Duodenal mucosa (tissue), 2 donors: ENCODE measurements around the gene ZNF354C.

Experiments
- H3K27ac ChIP-seq: one replicate; pipeline ENCODE4 v1.7.0; 2013; ENCODE audit warnings: low read depth, low read length
- H3K27me3 ChIP-seq, 2 donors: one replicate each; pipeline ENCODE4 v1.7.0; 2013; ENCODE audit warnings: low read length in 2 of 2, control low read depth in 1 of 2; ENCODE audit not compliant: insufficient read depth in 2 of 2, control insufficient read depth in 1 of 2
- H3K36me3 ChIP-seq, 2 donors: one replicate each; pipeline ENCODE4 v1.7.0; 2013; ENCODE audit warnings: low read length in 2 of 2, control low read depth in 1 of 2; ENCODE audit not compliant: insufficient read depth in 2 of 2, control insufficient read depth in 1 of 2
- H3K4me1 ChIP-seq, 2 donors: one replicate each; pipeline ENCODE4 v1.7.0; 2013; ENCODE audit warnings: low read length in 2 of 2, control low read depth in 1 of 2; ENCODE audit not compliant: insufficient read depth in 2 of 2, control insufficient read depth in 1 of 2
- H3K4me3 ChIP-seq, 2 donors: one replicate each; pipeline ENCODE4 v1.7.0; 2013; ENCODE audit warnings: low read length in 2 of 2, low read depth in 1 of 2
- H3K9ac ChIP-seq, 2 donors: one replicate each; pipeline ENCODE4 v1.7.0; 2013; ENCODE audit warnings: low read length in 2 of 2, low read depth in 1 of 2
- H3K9me3 ChIP-seq, 2 donors: one replicate each; pipeline ENCODE4 v1.7.0; 2013; ENCODE audit warnings: low read length in 2 of 2, control low read depth in 1 of 2; ENCODE audit not compliant: control insufficient read depth in 1 of 2

The ZNF354C gene

GRCh38 chr5:179060116-179061008, at the start of gene ZNF354C:
ZNF354C (plus strand) TSS chr5:179060373; CDS start chr5:179062069, 1,696 bp downstream.
- Histone ChIP-seq H3K27me3 (no peaks in the 10 kb centered on the region), H3K9me3 (peaks cover 7 to 8% of the 10 kb centered on the region in 2 donors), H3K27ac (no peak within 1 kb of the TSS), H3K9ac (peak within 1 kb of the TSS; percentile 28 to 43), H3K4me3 (peak within 1 kb of the TSS; percentile 82 to 87), H3K4me1 (peaks cover 0 to 9% of the 10 kb centered on the region in 2 donors), H3K36me3 (peaks cover 0 to 4% of the 10 kb centered on the region in 2 donors)

- peaks cover 15 to 18% of the 10 kb centered on the region in 2 donors for H3K9me3 ChIP-seq
- H3K27ac ChIP-seq: peak within 1 kb of the TSS; percentile 45
- peak within 1 kb of the TSS; percentile 29 to 47 for H3K9ac ChIP-seq
- peaks cover 16 to 21% of the 10 kb centered on the region in 2 donors for H3K36me3 ChIP-seq
- H3K27me3 ChIP-seq: no peaks in the 10 kb centered on the region
- peaks cover 0 to 8% of the 10 kb centered on the region in 2 donors for H3K4me1 ChIP-seq
- peak within 1 kb of the TSS; percentile 74 to 80 for H3K4me3 ChIP-seq
Observed at GRCh38 chr5:179023528-179024189, 36.5 kb upstream of the ZNF354C start, which contains the start of gene ZNF879. ZNF879 (plus strand) TSS chr5:179023804; CDS start chr5:179025005, 1,201 bp downstream.

GRCh38 chr5:179033004-179033580, 27.1 kb upstream of the ZNF354C start:
- Histone ChIP-seq H3K4me3 (peak overlapping the region; percentile 32 to 42), H3K27ac (no peak overlapping the region), H3K36me3 (peaks cover 39 to 42% of the 10 kb centered on the region in 2 donors), H3K27me3 (no peaks in the 10 kb centered on the region), H3K9me3 (peaks cover 71 to 85% of the 10 kb centered on the region in 2 donors), H3K4me1 (no peaks in the 10 kb centered on the region), H3K9ac (no peak overlapping the region)

GRCh38 chr5:179044765-179045164, 15.4 kb upstream of the ZNF354C start:
- Histone ChIP-seq H3K27me3 (no peaks in the 10 kb centered on the region), H3K4me3 (no peak overlapping the region), H3K9ac (no peak overlapping the region), H3K4me1 (no peaks in the 10 kb centered on the region), H3K27ac (no peak overlapping the region), H3K36me3 (no peaks in the 10 kb centered on the region), H3K9me3 (peaks cover 5 to 20% of the 10 kb centered on the region in 2 donors)

- Histone ChIP-seq H3K27me3 (no peaks in the 10 kb centered on the region), H3K4me3 (no peak overlapping the region), H3K9me3 (peaks cover 5 to 13% of the 10 kb centered on the region in 2 donors), H3K27ac (no peak overlapping the region), H3K9ac (no peak overlapping the region), H3K4me1 (no peaks in the 10 kb centered on the region), H3K36me3 (no peaks in the 10 kb centered on the region)
Observed at GRCh38 chr5:179051784-179052183, 8.4 kb upstream of the ZNF354C start.

GRCh38 chr5:179054036-179054785, 6.0 kb upstream of the ZNF354C start:
- Histone ChIP-seq H3K4me3 (no peak overlapping the region), H3K27me3 (no peaks in the 10 kb centered on the region), H3K27ac (no peak overlapping the region), H3K36me3 (no peaks in the 10 kb centered on the region), H3K9me3 (peaks cover 0 to 3% of the 10 kb centered on the region in 2 donors), H3K4me1 (no peaks in the 10 kb centered on the region), H3K9ac (no peak overlapping the region)

GRCh38 chr5:179054876-179055275, 5.3 kb upstream of the ZNF354C start:
- no peak overlapping the region for H3K4me3 ChIP-seq
- no peaks in the 10 kb centered on the region for H3K4me1 ChIP-seq
- H3K27me3 ChIP-seq: no peaks in the 10 kb centered on the region
- H3K9me3 ChIP-seq: peaks cover 0 to 3% of the 10 kb centered on the region in 2 donors
- no peaks in the 10 kb centered on the region for H3K36me3 ChIP-seq
- no peak overlapping the region for H3K27ac ChIP-seq
- no peak overlapping the region for H3K9ac ChIP-seq

- Histone ChIP-seq H3K27me3 (no peaks in the 10 kb centered on the region), H3K36me3 (no peaks in the 10 kb centered on the region), H3K27ac (no peak overlapping the region), H3K9me3 (peaks cover 0 to 3% of the 10 kb centered on the region in 2 donors), H3K4me3 (no peak overlapping the region), H3K9ac (no peak overlapping the region), H3K4me1 (no peaks in the 10 kb centered on the region)
Observed at GRCh38 chr5:179055436-179055835, 4.7 kb upstream of the ZNF354C start.

- Histone ChIP-seq H3K36me3 (no peaks in the 10 kb centered on the region), H3K27ac (no peak overlapping the region), H3K9me3 (peaks cover 0 to 3% of the 10 kb centered on the region in 2 donors)
Observed at GRCh38 chr5:179055841-179056240, 4.3 kb upstream of the ZNF354C start.

More at GRCh38 chr5:179055841-179056240, 4.3 kb upstream of the ZNF354C start:
- no peaks in the 10 kb centered on the region for H3K27me3 ChIP-seq
- H3K9ac ChIP-seq: no peak overlapping the region
- H3K4me3 ChIP-seq: no peak overlapping the region
- H3K4me1 ChIP-seq: peaks cover 0 to 2% of the 10 kb centered on the region in 2 donors
